Esophagus muscularis mucosa (tissue), 3 donors: ENCODE results near the gene NSUN7.

Source experiments
- CTCF ChIP-seq, 3 experiments: fragments of 200-600 bp in 2 of 3; fragments of 450-650 bp in 1 of 3; sonication (generic) in 2 of 3; IDR thresholded peaks; one replicate each; pipeline ENCODE4 v1.5.1; 2017 to 2019; ENCODE audit warnings: antibody characterized with exemption in 3 of 3, mild to moderate bottlenecking in 2 of 3, moderate library complexity in 1 of 3
- EP300 ChIP-seq: sonication (generic); formaldehyde crosslinking; IDR thresholded peaks from one replicate; pipeline ENCODE4 v1.6.1; 2017; ENCODE audit warnings: antibody characterized with exemption

GRCh38 chr4:40744218-40744617 lies 5.5 kb upstream of the NSUN7 start:
- TF ChIP-seq CTCF (IDR thresholded peaks at IDR 0.05) (no peak), EP300 (no peak)
